ENCODE measurements around the gene USP26. TPM values are rescaled to one million over a fixed set of nuclear protein-coding genes. Genes with fewer than 3 reads are reported as not detected.
"Not testable (repeated sequence)": the region's sequence is repeated elsewhere in the genome, so short reads cannot be mapped to it uniquely, and the experiment has no call there.

Gene USP26
- total RNA-seq, 1 experiment from 2014 or later = not detected

- H3K9ac ChIP-seq (ENCODE audit: low read length) = no peak overlapping the region
- H3K9me2 ChIP-seq (replicated peaks; ENCODE audit: low read length) = no peaks in the 10 kb centered on the region
- H3F3A ChIP-seq (ENCODE audit: low read length, unreplicated experiment) = no peaks in the 10 kb centered on the region
- DNase-seq (peak; percentile 52), ATAC-seq (no peak; the same call in 1 of the 2 replicates)
- H4K20me1 ChIP-seq (ENCODE audit: low read length) = no peaks in the 10 kb centered on the region
- H3K36me3 ChIP-seq (ENCODE audit: low read depth, low read length) = no peaks in the 10 kb centered on the region
- intact Hi-C loops (cut with micrococcal nuclease) = no loop called here
- H2AFZ ChIP-seq (ENCODE audit: low read length) = no peak overlapping the region
- H3K4me1 ChIP-seq (ENCODE audit: insufficient read depth, low read length) = peaks cover 31% of the 10 kb centered on the region
- no peak overlapping the region for H3K4me2 ChIP-seq (ENCODE audit: low read length)
- H3K4me3 ChIP-seq (ENCODE audit: low read length) = no peak overlapping the region
- ChIA-PET POLR2A (ENCODE audit: unreplicated experiment) (no interaction called here), CTCF (no interaction called here)
- H3K27ac ChIP-seq (ENCODE audit: low read length) = no peak overlapping the region
- H3K79me2 ChIP-seq (ENCODE audit: low read length) = no peaks in the 10 kb centered on the region
- H3K9me3 ChIP-seq (ENCODE audit: low read length) = no peaks in the 10 kb centered on the region
- TF ChIP-seq EZH2phosphoT487 (IDR thresholded peaks at IDR 0.05; ENCODE audit: borderline replicate concordance, low read length) (no peak), CTCF (conservative IDR thresholded peaks at IDR 0.05; ENCODE audit: low read depth, low read length) (no peak)
- no TSS peak for BruUV-seq (replicated peaks)
- H3K27me3 ChIP-seq (ENCODE audit: low read length) = no peaks in the 10 kb centered on the region
These were observed 7.5 kb downstream of the USP26 start for GRCh38 chrX:133089411-133089810.

GRCh38 chrX:133085785-133086184 is 11.1 kb downstream of the USP26 start:
- Histone ChIP-seq H3K36me3 (ENCODE audit: low read depth, low read length) (no peaks in the 10 kb centered on the region), H3K27ac (ENCODE audit: low read length) (peak overlapping the region; percentile 48), H3F3A (ENCODE audit: low read length, unreplicated experiment) (no peaks in the 10 kb centered on the region), H3K9ac (ENCODE audit: low read length) (no peak overlapping the region), H4K20me1 (ENCODE audit: low read length) (no peaks in the 10 kb centered on the region), H3K4me3 (ENCODE audit: low read length) (no peak overlapping the region), H3K79me2 (ENCODE audit: low read length) (no peaks in the 10 kb centered on the region), H3K4me2 (ENCODE audit: low read length) (peak overlapping the region; percentile 51), H3K4me1 (ENCODE audit: insufficient read depth, low read length) (peaks cover 27% of the 10 kb centered on the region), H2AFZ (ENCODE audit: low read length) (no peak overlapping the region), H3K27me3 (ENCODE audit: low read length) (no peaks in the 10 kb centered on the region), H3K9me3 (ENCODE audit: low read length) (no peaks in the 10 kb centered on the region), H3K9me2 (replicated peaks; ENCODE audit: low read length) (no peaks in the 10 kb centered on the region)
- TF ChIP-seq CTCF (conservative IDR thresholded peaks at IDR 0.05; ENCODE audit: low read depth, low read length) = no peak
- TF ChIP-seq EZH2 (IDR thresholded peaks at IDR 0.05; ENCODE audit: low read length, unreplicated experiment) = no peak
- no peak for TF ChIP-seq EZH2phosphoT487 (IDR thresholded peaks at IDR 0.05; ENCODE audit: borderline replicate concordance, low read length)
- ATAC-seq (peak; percentile 96), DNase-seq (peak; percentile 87)
- intact Hi-C loops (cut with micrococcal nuclease) = no loop called here
- CTCF ChIA-PET = no interaction called here
- POLR2A ChIA-PET (ENCODE audit: unreplicated experiment) = interaction anchor here (0.5 kb wide), 1 partner anchor 224 kb away, joined by 3 read pairs; no protein-coding TSS in a partner anchor
- no TSS peak for BruUV-seq (replicated peaks)

- intact Hi-C loops (cut with micrococcal nuclease); DNase-seq; H2AFZ ChIP-seq (ENCODE audit: low read length); H4K20me1 ChIP-seq (ENCODE audit: low read length); H3K9ac ChIP-seq (ENCODE audit: low read length); H3F3A ChIP-seq (ENCODE audit: low read length, unreplicated experiment); BruUV-seq (replicated peaks); H3K79me2 ChIP-seq (ENCODE audit: low read length); CTCF ChIA-PET; ATAC-seq; POLR2A ChIA-PET (ENCODE audit: unreplicated experiment); H3K9me3 ChIP-seq (ENCODE audit: low read length); H3K4me3 ChIP-seq (ENCODE audit: low read length); H3K9me2 ChIP-seq (replicated peaks; ENCODE audit: low read length); H3K36me3 ChIP-seq (ENCODE audit: low read depth, low read length); H3K27me3 ChIP-seq (ENCODE audit: low read length); H3K4me2 ChIP-seq (ENCODE audit: low read length): not testable (repeated sequence)
- Histone ChIP-seq H3K27ac (ENCODE audit: low read length) (peak overlapping the region; percentile 21; the same call in 1 of the 2 replicates), H3K4me1 (ENCODE audit: insufficient read depth, low read length) (peaks cover 21% of the 10 kb centered on the region)
These were observed 11.9 kb downstream of the USP26 start for GRCh38 chrX:133085056-133085455.
